HG02970 (cell line): ENCODE data around the gene FBH1.
"Not testable (repeated sequence)": the region's sequence is repeated elsewhere in the genome, so short reads cannot be mapped to it uniquely, and the experiment has no call there.

Experiments used
- ATAC-seq: cut with Tn5 transposase; IDR thresholded peaks from one replicate; pipeline ENCODE4 v1.9.1; 2021; ENCODE audit warnings: mild to moderate bottlenecking, moderate library complexity, moderate number of reproducible peaks; ENCODE audit not compliant: unreplicated experiment, low FRiP score

FBH1 gene

DNA sequence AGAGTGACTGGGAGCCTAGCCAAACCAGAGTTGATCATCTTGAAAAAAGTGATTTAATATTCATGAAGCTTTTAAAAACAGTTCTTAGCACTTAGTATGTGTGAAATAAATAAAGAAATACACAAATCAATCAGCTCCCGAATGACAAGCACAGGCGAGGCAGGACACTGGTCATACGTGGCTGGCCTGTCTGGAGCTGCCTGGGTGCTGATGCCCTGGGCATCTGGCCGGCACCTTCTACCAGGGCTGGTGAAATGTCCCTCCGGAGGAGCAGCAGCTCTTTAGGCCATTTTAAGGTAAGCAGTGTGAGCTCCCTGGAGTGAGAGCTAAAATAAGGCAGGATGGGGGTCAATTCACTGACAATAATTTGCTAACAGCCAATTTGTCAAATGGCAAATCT lies 63.6 kb downstream of the FBH1 start:
- no peak for ATAC-seq

DNA sequence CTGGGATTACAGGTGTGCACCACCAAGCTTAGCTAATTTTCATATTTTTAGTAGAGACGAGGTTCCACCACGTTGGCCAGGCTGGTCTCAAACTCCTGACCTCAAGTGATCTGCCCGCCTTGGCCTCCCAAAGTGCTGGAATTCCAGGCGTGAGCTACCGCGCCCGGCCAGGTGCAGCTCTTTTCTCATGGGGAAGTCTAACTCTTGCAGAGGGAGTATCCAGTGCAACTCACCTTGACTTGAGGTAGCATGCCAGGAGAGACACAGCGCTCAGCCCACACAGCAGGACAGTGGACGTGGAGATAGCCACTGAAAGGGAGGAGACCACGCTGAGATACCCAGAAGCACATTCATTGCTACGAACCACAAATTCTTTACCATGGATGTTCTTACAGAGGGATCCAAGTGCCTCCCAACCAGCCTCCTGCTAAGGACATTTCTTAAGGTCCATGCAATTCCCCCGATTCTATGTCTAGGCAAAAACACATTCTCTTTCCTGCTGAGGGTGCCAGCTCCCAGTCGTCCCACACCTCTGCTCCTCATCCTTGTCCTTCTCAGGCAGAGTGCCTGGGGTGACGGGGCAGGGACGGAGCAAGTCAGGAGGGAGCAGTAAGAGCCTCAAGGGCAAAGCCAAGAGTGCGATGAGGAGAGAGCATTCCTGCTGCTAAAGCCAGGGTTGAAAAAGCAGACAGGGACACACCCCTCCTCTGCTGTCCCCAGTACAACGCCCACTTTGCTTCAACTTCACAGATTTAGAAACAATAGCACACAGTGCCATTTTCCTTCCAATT lies 66.3 kb downstream of the FBH1 start:
- ATAC-seq, result no peak

DNA sequence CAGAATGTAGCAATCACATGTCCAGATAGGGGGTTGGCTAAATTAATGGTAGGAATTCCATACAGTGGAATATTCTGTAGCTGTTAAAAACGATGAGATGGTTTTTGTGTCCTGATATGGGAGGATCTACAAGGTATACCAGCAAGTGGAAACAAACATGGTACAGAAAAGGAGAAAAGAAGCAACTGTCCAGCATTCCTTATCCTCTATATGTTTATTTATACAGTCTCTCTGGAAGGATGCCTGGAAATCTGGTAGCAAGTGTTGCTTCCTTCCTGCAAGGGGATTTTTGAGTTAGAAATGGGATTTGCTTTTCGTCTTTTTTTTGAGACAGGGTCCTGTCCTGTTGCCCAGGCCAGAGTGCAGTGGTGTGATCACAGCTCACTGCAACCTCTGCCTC lies 68.0 kb downstream of the FBH1 start:
- ATAC-seq, result no peak

DNA sequence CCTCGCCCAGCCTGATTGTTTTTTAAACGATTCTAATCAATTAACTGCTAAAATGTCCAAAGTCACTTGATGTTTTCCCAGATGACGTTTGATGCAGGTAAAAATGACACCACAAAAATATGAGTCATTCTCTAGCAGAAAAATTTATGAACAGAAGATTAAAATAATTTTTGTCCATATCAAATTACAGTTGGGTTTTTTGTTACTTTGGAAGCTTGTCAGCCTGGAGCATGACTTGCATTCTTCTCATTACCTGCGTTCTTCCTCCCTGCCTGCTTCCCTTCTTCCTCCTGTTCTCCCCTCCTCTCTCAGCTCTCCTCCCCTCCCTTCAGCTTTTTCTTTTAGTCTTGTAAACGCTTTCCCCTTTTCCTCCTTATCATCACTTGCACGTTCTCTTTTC lies 68.6 kb downstream of the FBH1 start:
- no peak for ATAC-seq

DNA sequence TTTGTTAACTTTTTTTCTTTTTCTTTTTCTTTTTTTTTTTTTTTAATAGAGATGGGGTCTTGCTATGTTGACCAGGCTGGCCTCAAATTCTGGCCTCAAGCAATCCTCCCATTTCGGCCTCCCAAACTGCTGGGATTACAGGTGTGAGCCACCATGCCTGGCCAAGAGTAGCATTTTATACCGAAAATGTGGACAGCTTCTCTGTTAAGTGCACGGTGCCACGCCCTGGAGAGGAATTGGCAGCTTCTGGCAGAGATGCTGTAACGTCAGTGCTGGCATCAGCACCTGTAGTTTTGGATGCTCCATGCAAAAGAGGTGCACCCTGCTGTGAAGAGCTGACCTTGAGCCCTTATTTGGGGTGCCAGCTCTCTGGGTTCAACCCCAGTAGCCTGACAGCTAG lies 69.1 kb downstream of the FBH1 start:
- ATAC-seq, result no peak

DNA sequence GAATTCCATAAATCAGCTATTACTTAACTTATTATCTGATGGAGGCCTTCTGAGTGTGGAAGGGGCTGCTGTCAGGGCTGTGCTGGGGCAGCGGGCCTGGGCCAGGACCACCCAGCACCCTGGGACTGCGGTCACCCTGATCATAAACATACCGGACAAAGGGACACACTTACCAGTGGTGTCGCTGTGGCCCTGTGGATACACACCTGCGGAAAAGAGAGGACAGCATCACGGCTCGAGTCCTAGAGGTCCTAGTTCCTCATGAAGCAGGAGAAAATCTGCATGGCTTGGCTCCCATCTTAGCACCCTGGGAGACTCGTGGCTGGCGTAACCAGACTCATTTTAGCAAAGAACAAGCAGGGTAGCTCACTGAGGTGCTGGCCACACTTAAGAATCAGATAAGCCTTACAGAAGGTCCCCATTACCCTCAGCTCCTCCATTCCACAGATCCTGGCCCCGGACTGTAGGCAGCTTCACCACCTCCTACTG lies 69.6 kb downstream of the FBH1 start:
- no peak for ATAC-seq

DNA sequence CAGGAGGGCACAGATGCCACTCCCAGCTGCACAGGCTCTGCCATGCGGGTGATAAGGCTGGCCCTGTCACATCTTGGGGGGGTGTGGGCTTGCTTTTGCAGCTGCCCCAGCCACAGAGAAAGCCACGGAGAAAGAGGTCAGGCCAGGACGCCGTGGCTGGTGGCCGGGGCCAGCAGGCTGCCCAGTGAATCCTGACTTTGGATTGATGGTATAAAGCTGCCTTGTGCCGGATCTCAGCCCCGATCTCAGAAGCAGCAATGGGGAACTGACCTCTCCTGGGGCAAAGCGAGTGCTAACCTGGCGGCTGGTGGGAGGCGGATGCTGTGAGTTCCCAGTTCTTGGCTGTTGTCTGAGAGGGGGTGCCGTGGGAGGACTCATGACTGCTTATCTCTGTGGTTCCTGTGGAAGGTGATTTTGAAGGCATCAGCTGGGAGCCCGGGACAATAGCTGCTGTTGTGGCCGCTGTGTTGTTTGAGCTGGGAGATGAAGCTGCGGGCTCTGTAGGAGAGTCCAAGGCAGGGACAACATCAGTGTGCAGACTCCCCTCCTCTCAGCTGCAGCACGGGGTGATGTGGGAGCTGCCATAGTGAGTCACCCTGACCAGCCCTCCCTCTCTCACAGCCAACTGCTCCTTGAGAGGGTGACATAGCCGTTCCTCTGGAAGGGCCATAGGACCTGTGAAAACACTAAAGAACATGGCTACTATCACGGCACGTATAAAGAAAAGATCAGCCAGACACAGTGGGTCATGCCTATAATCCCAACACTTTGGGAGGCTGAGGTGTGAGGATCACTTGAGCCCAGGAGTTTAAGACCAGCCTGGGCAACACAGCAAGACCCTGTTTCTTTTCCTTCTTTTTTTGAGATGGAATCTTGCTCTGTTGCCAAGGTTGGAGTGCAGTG lies 70.3 kb downstream of the FBH1 start:
- ATAC-seq, result no peak

DNA sequence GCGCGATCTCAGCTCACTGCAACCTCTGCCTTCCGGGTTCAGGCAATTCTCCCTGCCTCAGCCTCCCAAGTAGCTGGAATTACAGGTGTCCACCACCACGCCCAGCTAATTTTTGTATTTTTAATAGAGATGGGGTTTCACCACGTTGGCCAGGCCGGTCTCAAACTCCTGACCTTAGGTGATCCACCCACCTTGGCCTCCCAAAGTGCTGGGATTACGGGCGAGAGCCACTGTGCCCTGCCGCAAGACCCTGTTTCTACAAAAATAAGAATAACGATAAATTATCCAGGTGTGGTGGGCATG lies 70.9 kb downstream of the FBH1 start:
- ATAC-seq, result not testable (repeated sequence)

DNA sequence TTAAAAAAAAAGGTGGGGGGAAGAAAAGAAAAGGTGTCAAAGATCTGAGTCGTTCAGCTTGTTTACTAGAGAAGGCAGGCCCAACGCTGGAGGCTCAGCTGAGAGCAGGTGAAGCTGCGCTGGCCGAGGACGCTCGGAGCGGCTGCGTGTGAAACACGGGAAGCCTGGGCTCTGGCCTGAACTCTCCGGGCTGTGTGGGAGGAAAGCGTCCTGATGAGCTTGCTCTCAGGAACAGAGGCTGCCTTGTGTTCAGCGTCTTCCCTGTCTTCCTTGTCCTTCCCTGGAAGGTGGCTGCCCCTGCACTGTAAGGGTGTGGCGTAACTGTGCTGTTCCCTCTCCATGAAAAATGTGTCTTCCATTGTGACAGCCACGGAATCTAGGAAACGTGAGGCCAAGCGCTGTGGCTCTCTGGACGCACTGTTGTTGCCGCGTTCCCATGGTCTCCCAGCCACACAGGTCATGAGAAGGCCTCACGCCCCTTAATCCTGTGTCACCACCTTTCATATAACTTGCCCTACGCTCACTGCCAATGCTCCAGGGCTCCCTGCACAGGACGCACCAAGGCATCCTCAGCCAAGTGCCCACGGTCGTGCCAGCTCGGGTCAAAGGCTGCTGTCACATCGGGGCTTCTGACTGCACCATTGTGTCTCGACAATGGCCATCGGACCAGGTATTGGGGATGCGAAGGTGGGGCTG lies 71.5 kb downstream of the FBH1 start:
- ATAC-seq, result no peak

DNA sequence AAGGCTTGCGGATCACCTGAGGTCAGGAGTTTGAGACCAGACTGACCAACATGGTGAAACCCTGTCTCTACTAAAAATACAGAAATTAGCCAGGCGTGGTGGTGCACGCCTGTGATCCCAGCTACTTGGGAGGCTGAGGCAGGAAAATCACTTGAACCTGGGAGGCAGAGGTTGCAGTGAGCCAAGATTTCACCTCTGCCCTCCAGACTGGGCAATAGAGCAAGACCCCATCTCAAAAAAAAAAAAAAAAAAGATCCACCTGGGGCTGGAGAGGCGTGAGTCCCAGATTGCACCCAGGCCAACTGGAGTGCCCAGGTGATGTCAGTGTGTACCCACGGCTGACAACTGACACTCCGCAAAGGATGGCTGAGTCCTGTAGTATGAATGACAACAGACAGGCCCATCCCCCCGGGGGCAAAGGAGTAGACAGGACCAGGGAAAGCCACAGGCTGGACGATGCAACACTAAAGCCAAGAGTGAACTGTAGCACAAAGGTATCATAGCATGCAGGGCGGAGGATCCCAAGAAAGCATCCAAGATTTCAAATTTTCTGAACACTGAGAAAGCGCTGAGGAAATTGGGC lies 72.4 kb downstream of the FBH1 start:
- ATAC-seq, result not testable (repeated sequence)

DNA sequence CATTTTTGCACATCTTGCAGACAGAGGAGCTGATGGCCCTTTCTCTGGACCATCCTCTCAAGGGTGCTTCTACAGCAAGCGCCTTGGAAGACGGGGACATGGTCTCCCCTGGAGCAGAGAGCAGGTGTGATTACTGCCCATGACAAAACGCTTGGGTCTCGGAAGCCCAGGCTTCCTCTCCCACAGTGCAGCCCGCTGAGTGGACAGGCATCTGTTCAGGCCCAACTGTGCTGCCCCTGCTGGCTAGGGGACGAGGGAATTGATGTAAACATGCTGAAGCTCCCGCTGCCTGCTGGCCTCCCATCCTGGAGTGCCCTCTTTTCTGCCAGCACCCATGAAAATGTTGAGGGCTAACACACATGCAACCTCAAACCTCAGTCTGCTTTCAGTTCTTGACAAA lies 73.0 kb downstream of the FBH1 start:
- no peak for ATAC-seq

DNA sequence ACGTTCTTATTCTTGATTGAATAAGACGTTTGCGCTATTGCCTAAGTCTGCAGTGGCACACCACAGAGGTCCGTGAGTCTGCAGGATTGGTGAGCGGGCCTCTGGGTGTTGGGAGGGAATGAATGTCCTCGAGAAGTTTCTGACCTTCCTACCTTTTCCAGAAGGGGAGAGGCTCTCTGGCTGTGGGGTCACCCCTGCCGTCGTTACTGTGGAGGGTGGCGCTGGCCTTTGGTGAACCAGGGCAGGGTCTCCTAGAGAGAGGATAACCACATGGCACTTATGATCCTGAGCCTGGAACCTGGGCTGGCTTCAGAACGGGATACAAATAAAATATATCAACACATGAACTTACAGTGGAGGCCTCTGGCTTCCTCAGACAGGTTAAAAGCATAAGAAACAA lies 73.5 kb downstream of the FBH1 start:
- no peak for ATAC-seq

DNA sequence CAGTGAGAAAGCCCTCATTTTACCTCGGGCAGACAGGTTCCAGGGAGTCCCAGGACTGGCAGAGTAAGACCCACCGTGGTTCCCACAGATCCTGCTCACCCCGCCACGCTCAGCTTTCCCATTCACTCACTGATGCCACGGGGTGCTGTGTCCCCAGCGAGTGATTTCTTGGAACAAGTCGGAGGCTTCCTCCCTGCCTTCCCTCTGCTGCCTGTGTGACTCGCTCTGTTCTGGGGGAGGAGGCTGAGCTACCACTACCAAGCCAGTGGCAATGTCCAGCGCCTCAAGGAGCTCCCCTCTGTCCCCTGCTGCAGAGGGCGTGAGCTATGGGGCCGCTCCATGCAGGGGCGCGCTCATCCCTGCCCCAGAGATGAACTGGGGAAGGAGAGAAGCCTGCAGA lies 74.7 kb downstream of the FBH1 start:
- ATAC-seq, result no peak

DNA sequence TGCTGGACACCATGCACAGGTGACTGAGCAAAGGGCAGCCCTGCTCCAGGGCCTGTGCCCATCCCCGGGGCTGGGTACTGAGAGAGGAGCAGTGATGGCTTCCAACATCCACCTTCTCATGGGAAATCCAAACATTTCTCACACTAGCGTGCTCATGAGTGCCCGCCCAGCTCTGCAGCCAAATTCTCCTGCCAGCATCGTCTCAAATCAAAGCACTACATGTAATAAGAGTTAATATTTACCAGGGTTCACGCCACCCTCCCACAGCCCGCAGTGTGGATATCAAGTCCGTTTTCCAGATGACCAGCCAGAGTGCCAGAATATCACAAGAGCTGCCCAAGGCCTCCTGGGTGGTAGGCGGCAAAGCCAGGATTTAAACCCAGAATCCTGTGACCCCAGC lies 75.2 kb downstream of the FBH1 start:
- ATAC-seq, result no peak

DNA sequence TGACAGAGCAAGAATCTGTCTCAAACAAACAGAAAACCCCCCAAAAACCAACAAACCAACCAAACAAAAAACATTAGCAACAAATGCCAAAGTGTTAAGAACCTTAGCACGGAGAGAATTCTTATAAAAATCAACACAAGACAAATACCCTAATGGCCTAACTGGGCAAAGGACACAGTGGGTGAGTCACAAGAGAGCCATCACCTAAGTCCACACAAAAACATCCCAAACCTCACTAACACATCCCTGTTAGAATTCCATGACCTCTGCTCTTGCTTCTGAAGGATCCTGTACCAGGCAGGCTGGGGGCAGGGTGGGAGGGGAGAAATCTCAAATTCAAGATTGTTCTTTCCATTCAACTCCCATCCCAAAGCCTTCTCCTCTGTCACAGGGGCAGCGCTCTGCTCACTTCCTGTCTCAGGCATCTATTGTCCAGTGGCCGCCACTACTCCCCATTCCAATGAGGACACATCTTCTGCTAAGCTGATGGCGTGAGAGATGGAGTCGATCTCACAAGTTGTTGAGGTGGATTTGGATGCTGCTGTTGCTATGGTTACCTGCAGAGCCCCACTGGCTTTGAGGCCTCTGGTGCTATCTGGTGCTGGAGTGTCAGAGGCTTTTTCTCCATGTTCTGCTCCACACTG lies 78.1 kb downstream of the FBH1 start:
- no peak for ATAC-seq

DNA sequence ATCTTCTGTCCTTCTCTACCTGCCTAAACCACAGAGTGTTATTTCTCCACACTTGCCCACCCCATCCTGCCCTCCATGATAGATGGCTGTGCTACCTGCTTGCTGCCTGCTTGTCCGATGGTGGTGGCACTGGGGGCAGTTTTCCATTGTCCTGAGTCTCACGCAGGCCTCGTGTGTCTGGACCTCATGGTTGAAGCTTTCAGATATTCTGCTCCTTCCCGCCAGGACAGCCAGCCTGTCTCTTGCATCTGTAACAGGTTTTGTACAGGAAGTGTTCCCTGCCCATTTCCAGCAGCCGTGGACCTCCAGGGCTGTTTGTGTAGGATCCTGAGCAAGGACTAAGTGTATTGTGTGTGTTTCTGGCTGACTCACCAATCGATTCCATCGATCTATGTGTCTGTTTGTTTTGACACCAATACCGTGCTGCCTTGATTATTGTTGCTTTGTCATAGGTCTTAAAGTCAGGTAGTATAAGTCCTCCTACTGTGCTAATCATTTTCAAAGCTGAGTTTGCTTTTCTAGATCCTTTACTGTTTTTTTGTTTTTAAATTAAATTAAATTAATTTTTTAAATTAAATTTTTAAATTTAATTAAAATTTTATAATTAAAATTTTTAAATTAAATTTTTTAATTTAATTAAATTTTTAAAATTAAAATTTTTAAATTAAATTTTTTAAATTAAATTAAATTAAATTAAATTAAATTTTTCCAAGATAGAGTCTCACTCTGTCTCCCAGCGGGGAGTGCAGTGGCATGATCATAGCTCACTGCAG lies 78.8 kb downstream of the FBH1 start:
- ATAC-seq, result no peak

DNA sequence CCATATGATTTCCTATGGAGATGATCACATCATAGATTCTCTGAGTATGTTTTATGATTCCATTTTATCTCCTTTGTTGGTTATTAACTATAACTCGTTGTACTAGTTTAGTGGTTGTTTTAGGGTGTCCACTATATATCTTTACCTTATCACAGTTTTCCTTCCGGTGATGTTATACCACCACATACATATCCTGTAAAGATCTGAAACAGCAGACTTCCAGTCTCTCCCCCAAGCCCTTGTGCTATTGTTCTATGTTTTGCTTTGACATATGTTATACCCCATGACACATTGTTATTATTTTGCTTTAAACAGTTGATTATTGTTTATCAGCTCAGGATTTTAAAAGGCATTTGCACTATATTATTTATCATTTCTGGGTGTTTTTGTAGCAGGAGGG lies 80.0 kb downstream of the FBH1 start:
- ATAC-seq, result no peak

DNA sequence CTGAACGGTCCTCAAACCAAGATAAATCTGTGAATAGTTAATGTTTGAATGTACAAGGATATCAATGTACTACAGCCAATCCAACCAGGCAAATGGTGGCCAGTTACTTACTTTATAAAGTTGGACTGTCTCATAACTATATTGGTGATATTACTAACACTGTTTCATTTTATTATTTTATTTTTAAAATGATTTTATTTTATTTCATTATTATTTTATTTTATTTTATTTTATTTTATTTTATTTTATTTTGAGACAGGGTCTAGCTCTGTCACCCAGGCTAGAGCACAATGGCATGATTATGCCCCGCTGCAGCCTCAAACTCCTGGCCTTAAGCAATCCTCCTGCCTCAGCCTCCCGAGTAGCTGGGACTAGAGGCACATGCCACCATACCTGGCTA lies 80.5 kb downstream of the FBH1 start:
- ATAC-seq, result no peak

DNA sequence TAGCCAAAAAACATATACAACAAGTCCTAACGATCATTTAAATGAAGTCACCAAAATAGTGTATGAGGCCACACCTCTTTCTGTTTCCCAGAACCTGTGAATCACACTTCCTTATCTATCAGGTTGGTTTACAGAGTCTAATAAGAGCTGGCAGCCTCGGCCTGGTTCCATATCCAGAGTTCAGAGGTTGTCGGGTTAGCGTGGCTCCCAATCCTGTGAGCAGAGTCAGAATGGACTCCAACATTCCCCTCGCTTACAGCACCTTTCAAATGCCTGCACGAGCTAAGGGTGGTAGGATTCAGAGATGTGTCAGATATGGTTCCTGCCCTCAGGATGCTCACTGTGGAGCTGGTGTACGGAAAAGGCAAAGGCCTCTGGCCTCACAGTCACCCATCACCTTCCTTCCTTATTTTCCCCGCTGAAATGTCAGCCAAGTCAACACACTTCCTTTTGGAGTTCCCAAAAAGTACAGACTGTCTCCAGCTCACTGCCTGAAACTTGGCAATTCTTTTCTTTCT lies 81.3 kb downstream of the FBH1 start:
- ATAC-seq, result no peak
